Upper lobe of left lung (tissue), 6 donors: ENCODE measurements around the gene BOC. TPM values are rescaled to one million over a fixed set of nuclear protein-coding genes. Genes with fewer than 3 reads are reported as not detected.

Experiments used
- ATAC-seq, 2 donors: fragments of 200-7000 bp; cut with Tn5 transposase; one replicate each; pipeline ENCODE4 v1.9.1; 2022; ENCODE audit warnings: mild to moderate bottlenecking in 2 of 2, moderate library complexity in 2 of 2; ENCODE audit not compliant: low FRiP score in 2 of 2
- DNase-seq, 2 donors: peaks; one replicate each; pipeline ENCODE4 v3.0.0-alpha.2; 2019 to 2020
- H3K27ac ChIP-seq, 4 donors: fragments of 200-600 bp; sonication (generic); one replicate each; pipeline ENCODE4 v1.5.1; 2016 to 2019
- H3K27me3 ChIP-seq, 4 donors: fragments of 200-600 bp; sonication (generic); one replicate each; pipeline ENCODE4 v1.5.1; 2017 to 2019
- H3K36me3 ChIP-seq, 4 donors: fragments of 200-600 bp; sonication (generic); one replicate each; pipeline ENCODE4 v1.5.1; 2016 to 2019
- H3K4me1 ChIP-seq, 4 donors: fragments of 200-600 bp; sonication (generic); one replicate each; pipeline ENCODE4 v1.5.1; 2018 to 2019
- H3K4me3 ChIP-seq, 4 donors: fragments of 200-600 bp; sonication (generic); one replicate each; pipeline ENCODE4 v1.5.1; 2017 to 2019; ENCODE audit warnings: mild to moderate bottlenecking in 2 of 4, moderate library complexity in 1 of 4
- H3K9me3 ChIP-seq, 4 donors: fragments of 200-600 bp; sonication (generic); one replicate each; pipeline ENCODE4 v1.5.1; 2018 to 2019
- CTCF ChIP-seq, 6 experiments: fragments of 450-650 bp in 4 of 6; fragments of 200-600 bp in 2 of 6; sonication (generic) in 2 of 6; IDR thresholded peaks; one replicate each; pipeline ENCODE4 v1.5.1; 2016 to 2019; ENCODE audit warnings: antibody characterized with exemption in 6 of 6
- EP300 ChIP-seq, 4 donors: sonication (generic); formaldehyde crosslinking; IDR thresholded peaks; one replicate each; pipeline ENCODE4 v1.5.1; 2017; ENCODE audit warnings: antibody characterized with exemption in 4 of 4, control low read depth in 2 of 4
- POLR2A ChIP-seq, 4 donors: fragments of 450-650 bp; IDR thresholded peaks; one replicate each; pipeline ENCODE4 v1.5.1; 2016 to 2017; ENCODE audit warnings: antibody characterized with exemption in 4 of 4, mild to moderate bottlenecking in 2 of 4
- POLR2AphosphoS5 ChIP-seq, 2 donors: sonication (generic); formaldehyde crosslinking; IDR thresholded peaks; one replicate each; pipeline ENCODE4 v1.5.1; 2017; ENCODE audit warnings: antibody characterized with exemption in 2 of 2
- WGBS, 2 donors: methylation state at CpG; one replicate each; pipeline ENCODE4 v1.1.5; 2017 to 2018; 5-methylcytosine and 5-hydroxymethylcytosine counted together
- total RNA-seq, 6 donors: library from RNA; depleted of rRNA in 4 of 6; stranded (reverse); fragments of >200 nt in 4 of 6; gene quantifications; one replicate each; pipeline versions ENCODE4 v1.1.0 to v1.2.1, GENCODE V29; 2016 to 2021
- donor health status: DM: no; HTN: no; CAD: no; lungs with moderate emphysema.
- donor health status: DM: no; HTN: yes; CAD: no; lungs with severe emphysema.

The BOC gene
- total RNA-seq, 6 donors from 2014 or later, result 2.6 to 18.3 (median 4.5) TPM

GRCh38 chr3:113292933-113293332 lies 81.6 kb downstream of the BOC start:
- no peak for DNase-seq
- Histone ChIP-seq H3K27ac (no peak overlapping the region), H3K4me3 (no peak overlapping the region), H3K4me1 (no peaks in the 10 kb centered on the region), H3K27me3 (no peaks in the 10 kb centered on the region), H3K36me3 (no peaks in the 10 kb centered on the region), H3K9me3 (no peaks in the 10 kb centered on the region)
- TF ChIP-seq POLR2A (IDR thresholded peaks at IDR 0.05) (no peak), EP300 (IDR thresholded peaks at IDR 0.05) (no peak), CTCF (IDR thresholded peaks at IDR 0.05) (no peak), POLR2AphosphoS5 (IDR thresholded peaks at IDR 0.05) (no peak)
- WGBS, 2 donors, result 79 to 80% methylated on average over 2 of the region's 2 CpGs
- ATAC-seq, result no peak

- DNase-seq (no peak), ATAC-seq (no peak)
- Histone ChIP-seq H3K36me3 (no peaks in the 10 kb centered on the region), H3K4me1 (no peaks in the 10 kb centered on the region), H3K9me3 (no peaks in the 10 kb centered on the region), H3K4me3 (no peak overlapping the region), H3K27ac (no peak overlapping the region), H3K27me3 (no peaks in the 10 kb centered on the region)
- WGBS, 2 donors, result 38 to 43% methylated on average over 1 of the region's 1 CpG
- TF ChIP-seq POLR2AphosphoS5 (IDR thresholded peaks at IDR 0.05), result no peak
- TF ChIP-seq EP300 (IDR thresholded peaks at IDR 0.05), result no peak
- no peak for TF ChIP-seq CTCF (IDR thresholded peaks at IDR 0.05)
- TF ChIP-seq POLR2A (IDR thresholded peaks at IDR 0.05), result no peak
These were observed 82.0 kb downstream of the BOC start for GRCh38 chr3:113293348-113293747.

- DNase-seq (no peak), ATAC-seq (no peak)
- TF ChIP-seq CTCF (IDR thresholded peaks at IDR 0.05), result no peak
- TF ChIP-seq EP300 (IDR thresholded peaks at IDR 0.05), result no peak
- TF ChIP-seq POLR2AphosphoS5 (IDR thresholded peaks at IDR 0.05), result no peak
- TF ChIP-seq POLR2A (IDR thresholded peaks at IDR 0.05), result no peak
- H3K4me3 ChIP-seq, result no peak overlapping the region
- no peak overlapping the region for H3K27ac ChIP-seq
- no peaks in the 10 kb centered on the region for H3K27me3 ChIP-seq
- H3K36me3 ChIP-seq, result no peaks in the 10 kb centered on the region
- no peaks in the 10 kb centered on the region for H3K4me1 ChIP-seq
- H3K9me3 ChIP-seq, result no peaks in the 10 kb centered on the region
These were observed 84.1 kb downstream of the BOC start for GRCh38 chr3:113295463-113295862.

GRCh38 chr3:113297287-113297686 lies 85.9 kb downstream of the BOC start:
- TF ChIP-seq EP300 (IDR thresholded peaks at IDR 0.05), result no peak
- no peak for TF ChIP-seq POLR2AphosphoS5 (IDR thresholded peaks at IDR 0.05)
- no peak for TF ChIP-seq CTCF (IDR thresholded peaks at IDR 0.05)
- no peak for TF ChIP-seq POLR2A (IDR thresholded peaks at IDR 0.05)
- no peak for ATAC-seq
- Histone ChIP-seq H3K4me3 (no peak overlapping the region), H3K4me1 (no peaks in the 10 kb centered on the region), H3K27me3 (no peaks in the 10 kb centered on the region), H3K27ac (no peak overlapping the region), H3K36me3 (no peaks in the 10 kb centered on the region), H3K9me3 (no peaks in the 10 kb centered on the region)
- WGBS, 2 donors, result 81 to 82% methylated on average over 2 of the region's 2 CpGs
- DNase-seq, result no peak

GRCh38 chr3:113297841-113298240 lies 86.5 kb downstream of the BOC start:
- H3K4me1 ChIP-seq, result no peaks in the 10 kb centered on the region
- ATAC-seq (no peak), DNase-seq (no peak)
- TF ChIP-seq POLR2AphosphoS5 (IDR thresholded peaks at IDR 0.05) (no peak), POLR2A (IDR thresholded peaks at IDR 0.05) (no peak), CTCF (IDR thresholded peaks at IDR 0.05) (no peak), EP300 (IDR thresholded peaks at IDR 0.05) (no peak)
- WGBS, 2 donors, result 88 to 96% methylated on average over 4 of the region's 4 CpGs
- H3K27ac ChIP-seq, result no peak overlapping the region
- no peaks in the 10 kb centered on the region for H3K9me3 ChIP-seq
- H3K27me3 ChIP-seq, result no peaks in the 10 kb centered on the region
- no peaks in the 10 kb centered on the region for H3K36me3 ChIP-seq
- H3K4me3 ChIP-seq, result no peak overlapping the region
